HG02884 (cell line): ENCODE results near the gene ODC1.
"Not testable (repeated sequence)": the region's sequence is repeated elsewhere in the genome, so short reads cannot be mapped to it uniquely, and the experiment has no call there.

ENCODE experiments used
- ATAC-seq: cut with Tn5 transposase; IDR thresholded peaks from one replicate; pipeline ENCODE4 v1.9.1; 2021; ENCODE audit warnings: mild to moderate bottlenecking, moderate library complexity; ENCODE audit not compliant: unreplicated experiment

The ODC1 gene

GRCh38 chr2:10478916-10479315 is 30.8 kb upstream of the ODC1 start:
- ATAC-seq: no peak

- ATAC-seq: no peak
Observed at GRCh38 chr2:10478298-10478625, 30.1 kb upstream of the ODC1 start.

- no peak for ATAC-seq
Observed at GRCh38 chr2:10477443-10478297, 29.5 kb upstream of the ODC1 start.

GRCh38 chr2:10476723-10477442 is 28.8 kb upstream of the ODC1 start:
- no peak for ATAC-seq

DNA sequence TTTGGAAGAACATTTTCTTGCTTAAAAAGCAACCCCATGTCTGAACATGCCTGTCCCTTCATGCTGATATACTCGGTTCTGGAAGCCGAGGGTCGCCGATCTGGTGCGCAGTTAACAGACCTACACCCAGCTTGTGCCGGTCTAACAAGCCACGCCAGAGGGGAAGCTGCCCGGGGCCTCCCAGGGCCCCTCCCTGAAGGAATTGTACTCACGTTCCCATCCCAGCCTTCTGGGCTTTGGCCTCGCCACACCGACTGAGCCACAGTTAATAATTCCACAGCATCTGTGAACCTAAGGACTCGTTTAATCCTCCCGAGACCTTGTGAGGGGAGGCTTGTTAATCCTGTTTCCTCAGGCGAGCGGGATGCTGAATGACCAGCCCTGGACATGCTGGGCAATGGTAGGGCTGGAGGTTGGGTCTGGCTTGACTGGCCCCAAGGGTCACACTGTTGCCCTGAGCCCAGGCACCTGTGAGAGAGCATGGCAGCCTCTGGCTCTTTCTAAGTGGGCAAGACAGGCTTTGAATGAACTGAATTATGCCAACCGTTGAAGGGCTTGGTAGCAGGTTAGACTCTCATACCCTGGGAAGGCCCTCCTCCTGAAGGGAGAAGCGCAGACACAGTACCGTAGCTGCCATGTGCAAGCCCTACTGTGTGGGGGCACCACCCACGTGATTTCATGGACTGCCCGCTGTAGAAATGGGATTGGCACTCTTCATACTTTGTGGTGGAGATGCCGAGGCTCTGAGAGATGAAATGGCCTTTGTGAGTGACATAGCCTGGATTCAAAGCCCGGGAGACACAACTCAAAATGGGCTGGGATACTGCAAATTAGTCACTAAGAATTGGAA is 27.9 kb upstream of the ODC1 start:
- no peak for ATAC-seq

GRCh38 chr2:10475221-10475722 is 27.1 kb upstream of the ODC1 start:
- ATAC-seq: no peak

GRCh38 chr2:10473121-10473756 is 25.1 kb upstream of the ODC1 start:
- no peak for ATAC-seq

DNA sequence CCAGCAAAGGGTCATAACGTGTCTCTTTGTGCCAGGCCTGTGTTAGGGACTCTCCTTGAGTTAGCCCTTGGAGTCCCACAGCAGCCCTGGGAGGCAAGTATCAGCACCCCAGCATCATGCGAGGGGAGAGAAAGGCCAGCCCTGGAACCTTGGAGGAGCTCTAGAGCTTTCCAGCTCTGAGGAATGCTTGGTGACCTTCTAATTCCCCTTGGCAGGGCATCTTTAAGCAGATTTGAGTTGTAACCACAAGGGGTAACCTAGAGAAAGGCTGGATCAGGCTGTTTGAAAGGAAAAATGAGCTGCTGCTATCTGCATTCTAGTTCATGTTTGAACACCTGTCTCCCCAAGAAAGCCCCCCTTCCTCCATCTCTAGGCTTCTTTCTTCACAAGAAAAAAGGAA is 23.8 kb upstream of the ODC1 start:
- no peak for ATAC-seq

DNA sequence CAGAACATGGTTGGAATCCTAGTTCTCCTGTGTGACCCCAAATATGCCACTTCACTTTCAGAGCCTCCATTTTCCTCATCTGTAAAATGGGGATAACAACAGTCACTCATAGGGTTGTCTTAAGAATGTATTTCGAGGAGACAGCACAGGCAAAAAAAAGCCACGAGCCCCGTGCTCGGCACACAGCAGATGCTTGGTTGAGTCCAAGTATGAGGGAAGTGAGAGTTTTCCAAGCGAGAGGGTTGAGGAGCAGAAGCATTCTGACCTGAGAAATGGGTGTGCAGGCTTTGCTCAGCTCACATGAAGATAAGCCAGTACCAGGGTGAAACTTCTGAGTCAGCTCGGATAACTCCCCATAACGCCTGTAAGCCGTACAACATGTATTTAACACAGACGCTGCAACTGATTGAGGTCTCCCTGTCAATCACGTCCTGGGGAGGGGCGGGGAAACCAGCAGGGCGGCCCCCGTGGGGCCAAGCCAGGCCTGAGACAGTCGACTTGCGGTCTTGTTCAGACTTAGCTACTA is 23.0 kb upstream of the ODC1 start:
- ATAC-seq: no peak

- ATAC-seq: no peak
Observed at GRCh38 chr2:10469955-10470608, 22.0 kb upstream of the ODC1 start.

GRCh38 chr2:10469301-10469700 is 21.2 kb upstream of the ODC1 start:
- no peak for ATAC-seq

DNA sequence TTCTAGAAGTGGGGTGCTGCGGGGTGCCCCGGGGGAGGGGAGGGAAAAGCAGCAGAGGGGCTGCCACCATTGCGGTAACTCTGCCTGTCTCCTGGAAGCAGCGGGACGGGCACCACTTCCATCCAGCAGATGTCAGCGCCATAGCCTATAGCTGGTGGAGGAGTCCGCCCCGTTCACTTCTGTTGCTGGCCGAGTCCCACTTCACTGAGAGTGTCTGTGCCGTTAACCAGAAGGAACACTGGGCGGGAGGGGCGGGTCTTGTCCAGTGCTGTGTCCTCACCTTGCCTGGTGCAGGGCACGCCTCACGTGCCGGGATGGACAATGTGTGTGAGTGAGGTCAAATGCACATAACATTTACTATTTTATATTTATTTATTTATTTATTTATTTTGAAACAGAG is 19.3 kb upstream of the ODC1 start:
- no peak for ATAC-seq

DNA sequence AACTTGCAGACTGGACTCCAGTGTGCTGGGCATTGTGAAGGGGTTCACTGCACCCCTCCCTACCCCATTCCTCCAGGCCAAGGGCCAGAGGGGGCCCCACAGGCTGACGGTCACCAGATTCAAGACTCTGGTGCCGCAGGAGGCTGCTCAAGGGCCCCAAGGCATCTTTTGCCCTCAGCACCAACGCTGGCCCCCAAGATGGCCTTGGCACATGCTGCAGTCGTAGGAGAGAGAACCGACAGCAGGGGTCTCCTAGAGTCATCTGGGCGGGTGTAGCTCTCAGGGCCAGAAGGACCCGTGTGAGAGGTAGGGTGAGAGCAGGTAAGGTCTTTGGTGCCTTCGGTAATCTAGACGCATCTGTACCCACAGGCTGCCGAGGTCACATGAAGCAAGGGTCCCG is 18.7 kb upstream of the ODC1 start:
- no peak for ATAC-seq

GRCh38 chr2:10465910-10466309 is 17.8 kb upstream of the ODC1 start:
- ATAC-seq: no peak

DNA sequence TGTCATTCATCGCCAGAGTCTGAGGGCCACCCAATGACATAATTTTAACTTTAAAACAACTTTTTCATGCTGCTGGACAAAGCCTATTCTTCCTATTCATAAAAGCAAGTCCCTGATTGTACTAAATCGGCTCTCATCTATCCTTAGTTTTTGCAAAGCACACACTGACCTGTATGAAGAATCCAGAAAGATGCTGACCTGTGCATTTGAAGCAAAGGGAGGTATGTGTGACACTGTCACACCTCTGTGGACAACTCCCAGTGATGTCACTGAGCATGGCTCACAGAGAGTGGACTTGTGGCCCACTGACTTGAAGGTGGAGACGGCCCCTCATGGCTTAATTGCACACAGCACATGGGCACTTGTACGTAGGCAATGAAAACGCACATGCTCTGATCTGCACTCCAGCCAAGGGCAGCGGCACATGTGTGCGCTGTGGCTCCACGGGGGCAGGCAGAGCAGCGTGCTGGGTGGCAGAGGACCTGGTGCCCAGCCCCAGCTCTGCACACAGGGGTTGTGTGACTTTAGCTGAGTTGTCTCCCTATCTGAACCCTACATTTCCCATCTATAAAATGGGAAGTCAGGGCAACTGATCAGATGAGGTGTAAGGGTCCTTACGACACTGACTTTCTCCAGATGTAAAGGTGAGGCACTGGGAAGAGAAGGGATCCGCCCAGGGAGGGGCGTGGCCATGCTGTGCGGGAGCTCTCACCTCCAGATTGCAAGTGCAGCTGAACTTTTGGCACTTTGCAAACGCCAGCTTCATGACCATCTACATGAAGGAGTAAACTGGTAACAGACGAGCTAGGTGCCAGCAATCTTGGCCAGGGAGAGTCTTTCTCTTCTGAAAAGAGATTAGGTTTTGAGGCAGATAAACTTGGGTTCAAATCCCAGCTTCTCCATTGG is 14.3 kb upstream of the ODC1 start:
- no peak for ATAC-seq

GRCh38 chr2:10460366-10460796 is 12.3 kb upstream of the ODC1 start:
- ATAC-seq: no peak

- no peak for ATAC-seq
Observed at GRCh38 chr2:10457846-10458598, 9.9 kb upstream of the ODC1 start.

- not testable (repeated sequence) for ATAC-seq
Observed at GRCh38 chr2:10457195-10457594, 9.1 kb upstream of the ODC1 start.
